ENCODE results near the gene LSM14B. TPM values are rescaled to one million over a fixed set of nuclear protein-coding genes. Genes with fewer than 3 reads are reported as not detected.

Gene LSM14B
- total RNA-seq, 1 experiment from 2014 or later = 73.5 TPM

- TF ChIP-seq OVOL2 (CRISPR knock-in tag; IDR thresholded peaks at IDR 0.05; ENCODE audit: borderline replicate concordance) (no peak), PRRX2 (CRISPR knock-in tag; IDR thresholded peaks at IDR 0.05) (no peak), CBFB (CRISPR knock-in tag; IDR thresholded peaks at IDR 0.05; ENCODE audit: low read depth) (no peak), E2F1 (CRISPR knock-in tag; IDR thresholded peaks at IDR 0.05) (no peak), GRHL2 (CRISPR knock-in tag; IDR thresholded peaks at IDR 0.05; ENCODE audit: insufficient replicate concordance, severe bottlenecking) (no peak), TEAD1 (CRISPR knock-in tag; IDR thresholded peaks at IDR 0.05) (no peak), MXD4 (CRISPR knock-in tag; IDR thresholded peaks at IDR 0.05; ENCODE audit: borderline replicate concordance) (no peak)
- TF ChIP-seq, protein P1, sequence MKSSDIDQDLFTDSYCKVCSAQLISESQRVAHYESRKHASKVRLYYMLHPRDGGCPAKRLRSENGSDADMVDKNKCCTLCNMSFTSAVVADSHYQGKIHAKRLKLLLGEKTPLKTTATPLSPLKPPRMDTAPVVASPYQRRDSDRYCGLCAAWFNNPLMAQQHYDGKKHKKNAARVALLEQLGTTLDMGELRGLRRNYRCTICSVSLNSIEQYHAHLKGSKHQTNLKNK (CRISPR knock-in tag; IDR thresholded peaks at IDR 0.05) = no peak
- TF ChIP-seq, protein P2, sequence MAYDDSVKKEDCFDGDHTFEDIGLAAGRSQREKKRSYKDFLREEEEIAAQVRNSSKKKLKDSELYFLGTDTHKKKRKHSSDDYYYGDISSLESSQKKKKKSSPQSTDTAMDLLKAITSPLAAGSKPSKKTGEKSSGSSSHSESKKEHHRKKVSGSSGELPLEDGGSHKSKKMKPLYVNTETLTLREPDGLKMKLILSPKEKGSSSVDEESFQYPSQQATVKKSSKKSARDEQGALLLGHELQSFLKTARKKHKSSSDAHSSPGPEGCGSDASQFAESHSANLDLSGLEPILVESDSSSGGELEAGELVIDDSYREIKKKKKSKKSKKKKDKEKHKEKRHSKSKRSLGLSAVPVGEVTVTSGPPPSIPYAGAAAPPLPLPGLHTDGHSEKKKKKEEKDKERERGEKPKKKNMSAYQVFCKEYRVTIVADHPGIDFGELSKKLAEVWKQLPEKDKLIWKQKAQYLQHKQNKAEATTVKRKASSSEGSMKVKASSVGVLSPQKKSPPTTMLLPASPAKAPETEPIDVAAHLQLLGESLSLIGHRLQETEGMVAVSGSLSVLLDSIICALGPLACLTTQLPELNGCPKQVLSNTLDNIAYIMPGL (CRISPR knock-in tag; IDR thresholded peaks at IDR 0.05) = no peak
Observed at GRCh38 chr20:62141043-62141396, 18.7 kb downstream of the LSM14B start (continued).

DNA sequence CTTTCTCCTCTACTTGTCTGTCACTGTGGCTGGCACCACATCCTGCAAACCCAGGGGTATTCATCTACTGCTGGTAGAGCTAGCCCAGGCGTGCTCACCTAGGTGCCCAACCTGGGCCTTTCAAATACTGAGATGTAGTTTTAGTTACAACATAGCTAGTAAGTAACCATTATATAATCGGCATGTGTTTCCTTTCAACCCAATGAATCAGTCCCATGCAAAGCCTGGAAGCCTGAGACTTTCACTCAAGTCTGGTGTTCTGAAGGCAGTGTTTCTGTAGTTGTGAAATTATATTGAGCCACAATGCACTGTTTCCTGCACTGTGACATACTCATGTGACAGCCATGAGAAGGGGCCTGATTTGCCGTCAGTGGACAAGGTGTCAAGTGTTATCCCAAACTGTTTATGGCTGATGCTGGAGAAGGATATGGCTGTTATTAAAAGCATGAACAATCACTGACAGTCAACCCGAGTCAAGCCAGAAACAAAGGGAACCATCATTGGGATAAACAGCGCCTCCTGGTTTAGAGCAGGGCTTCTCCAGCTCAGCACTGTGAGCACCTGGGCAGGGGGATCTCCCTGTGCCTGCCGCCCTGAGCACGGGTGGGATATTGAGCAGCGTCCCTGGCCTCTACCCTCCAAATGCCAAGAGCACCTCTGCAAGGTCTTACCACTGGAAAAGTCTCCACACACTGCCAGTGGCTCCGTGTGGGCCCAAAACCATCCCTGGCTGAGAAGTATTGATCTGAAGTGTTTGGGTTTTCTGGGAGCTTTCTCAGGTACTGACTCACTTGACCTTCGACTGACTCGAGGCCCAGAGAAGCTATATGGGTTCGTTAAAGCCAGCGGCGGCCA, 19.3 kb downstream of the LSM14B start:
- CTCF ChIA-PET = interaction anchor here (0.8 to 3.8 kb wide), 8 partner anchors 9 to 131 kb away, joined by 3 to 27 read pairs (median 4); partner anchors contain the start of gene LSM14B
- DNase-seq (ENCODE audit: low spot score) (no peak), ATAC-seq (peak; percentile 18; the same call in 1 of the 2 replicates)
- POLR2A ChIA-PET = interaction anchor here (0.5 kb wide), 1 partner anchor 73 kb away, joined by 3 read pairs; no protein-coding TSS in a partner anchor
- H3K9me3 Mint-ChIP-seq = no peaks in the 10 kb centered on the region
- H3K4me3 Mint-ChIP-seq = peak overlapping the region; percentile 87
- peaks cover 26% of the 10 kb centered on the region for H3K4me1 Mint-ChIP-seq
- peak overlapping the region; percentile 94 for H3K27ac Mint-ChIP-seq
- TF ChIP-seq, protein P1 (CRISPR knock-in tag; IDR thresholded peaks at IDR 0.05) = no peak
- 0 out of 2 replicates have a peak, but pooled peaks have one; percentile 2 for TF ChIP-seq PRRX2 (CRISPR knock-in tag; IDR thresholded peaks at IDR 0.05)
- TF ChIP-seq, protein P3, sequence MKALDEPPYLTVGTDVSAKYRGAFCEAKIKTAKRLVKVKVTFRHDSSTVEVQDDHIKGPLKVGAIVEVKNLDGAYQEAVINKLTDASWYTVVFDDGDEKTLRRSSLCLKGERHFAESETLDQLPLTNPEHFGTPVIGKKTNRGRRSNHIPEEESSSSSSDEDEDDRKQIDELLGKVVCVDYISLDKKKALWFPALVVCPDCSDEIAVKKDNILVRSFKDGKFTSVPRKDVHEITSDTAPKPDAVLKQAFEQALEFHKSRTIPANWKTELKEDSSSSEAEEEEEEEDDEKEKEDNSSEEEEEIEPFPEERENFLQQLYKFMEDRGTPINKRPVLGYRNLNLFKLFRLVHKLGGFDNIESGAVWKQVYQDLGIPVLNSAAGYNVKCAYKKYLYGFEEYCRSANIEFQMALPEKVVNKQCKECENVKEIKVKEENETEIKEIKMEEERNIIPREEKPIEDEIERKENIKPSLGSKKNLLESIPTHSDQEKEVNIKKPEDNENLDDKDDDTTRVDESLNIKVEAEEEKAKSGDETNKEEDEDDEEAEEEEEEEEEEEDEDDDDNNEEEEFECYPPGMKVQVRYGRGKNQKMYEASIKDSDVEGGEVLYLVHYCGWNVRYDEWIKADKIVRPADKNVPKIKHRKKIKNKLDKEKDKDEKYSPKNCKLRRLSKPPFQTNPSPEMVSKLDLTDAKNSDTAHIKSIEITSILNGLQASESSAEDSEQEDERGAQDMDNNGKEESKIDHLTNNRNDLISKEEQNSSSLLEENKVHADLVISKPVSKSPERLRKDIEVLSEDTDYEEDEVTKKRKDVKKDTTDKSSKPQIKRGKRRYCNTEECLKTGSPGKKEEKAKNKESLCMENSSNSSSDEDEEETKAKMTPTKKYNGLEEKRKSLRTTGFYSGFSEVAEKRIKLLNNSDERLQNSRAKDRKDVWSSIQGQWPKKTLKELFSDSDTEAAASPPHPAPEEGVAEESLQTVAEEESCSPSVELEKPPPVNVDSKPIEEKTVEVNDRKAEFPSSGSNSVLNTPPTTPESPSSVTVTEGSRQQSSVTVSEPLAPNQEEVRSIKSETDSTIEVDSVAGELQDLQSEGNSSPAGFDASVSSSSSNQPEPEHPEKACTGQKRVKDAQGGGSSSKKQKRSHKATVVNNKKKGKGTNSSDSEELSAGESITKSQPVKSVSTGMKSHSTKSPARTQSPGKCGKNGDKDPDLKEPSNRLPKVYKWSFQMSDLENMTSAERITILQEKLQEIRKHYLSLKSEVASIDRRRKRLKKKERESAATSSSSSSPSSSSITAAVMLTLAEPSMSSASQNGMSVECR (CRISPR knock-in tag; IDR thresholded peaks at IDR 0.05; ENCODE audit: borderline replicate concordance) = 0 out of 2 replicates have a peak, but pooled peaks have one; percentile 23
- no peaks in the 10 kb centered on the region for H3K27me3 Mint-ChIP-seq (ENCODE audit: low read depth)
- H3K36me3 Mint-ChIP-seq = peaks cover 48% of the 10 kb centered on the region
